Breast epithelium (tissue), 3 donors: Measurements from ENCODE around the gene NAALADL1.

Experiments
- CTCF ChIP-seq, 3 donors: fragments of 450-650 bp; IDR thresholded peaks; one replicate each; pipeline ENCODE4 v1.5.1; 2016 to 2017; ENCODE audit warnings: antibody characterized with exemption in 3 of 3, mild to moderate bottlenecking in 3 of 3, moderate library complexity in 3 of 3
- POLR2A ChIP-seq: fragments of 450-650 bp; IDR thresholded peaks from one replicate; pipeline ENCODE4 v1.6.1; 2016; ENCODE audit warnings: antibody characterized with exemption, mild to moderate bottlenecking, moderate library complexity
- POLR2AphosphoS5 ChIP-seq, 3 donors: sonication (generic); formaldehyde crosslinking; IDR thresholded peaks; one replicate each; pipeline ENCODE4 v1.6.1; 2017; ENCODE audit warnings: antibody characterized with exemption in 3 of 3

DNA sequence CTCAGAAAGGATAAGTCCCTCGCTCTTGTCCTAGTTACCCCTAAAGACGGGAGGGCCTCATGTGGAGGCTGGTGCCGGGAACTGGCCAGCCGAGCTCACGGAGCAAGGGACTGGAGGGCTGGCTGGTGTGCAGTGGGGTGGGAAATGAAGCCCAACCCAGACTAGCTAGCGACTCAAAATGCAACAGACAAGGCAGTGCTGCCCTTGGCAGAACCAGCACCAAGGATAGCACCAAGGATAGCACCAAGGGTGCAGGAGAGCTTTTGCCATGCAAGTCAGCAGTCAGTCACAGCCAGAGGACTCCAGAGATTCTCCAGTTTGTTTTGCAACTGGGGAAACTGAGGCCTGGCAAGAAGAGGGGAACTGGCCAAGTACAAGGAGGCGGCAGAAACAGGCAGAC lies 55.1 kb downstream of the NAALADL1 start:
- TF ChIP-seq CTCF (IDR thresholded peaks at IDR 0.05) (no peak), POLR2A (no peak), POLR2AphosphoS5 (IDR thresholded peaks at IDR 0.05) (no peak)
